ENCODE measurements around the gene XIRP2. TPM values are rescaled to one million over a fixed set of nuclear protein-coding genes. Genes with fewer than 3 reads are reported as not detected.

The XIRP2 gene
- total and polyA plus RNA-seq, 2 of the 8 experiments (the other 6 are each of a cell fraction or from before 2014, with no cell fraction given): 0.11 TPM; not detected in 1

DNA sequence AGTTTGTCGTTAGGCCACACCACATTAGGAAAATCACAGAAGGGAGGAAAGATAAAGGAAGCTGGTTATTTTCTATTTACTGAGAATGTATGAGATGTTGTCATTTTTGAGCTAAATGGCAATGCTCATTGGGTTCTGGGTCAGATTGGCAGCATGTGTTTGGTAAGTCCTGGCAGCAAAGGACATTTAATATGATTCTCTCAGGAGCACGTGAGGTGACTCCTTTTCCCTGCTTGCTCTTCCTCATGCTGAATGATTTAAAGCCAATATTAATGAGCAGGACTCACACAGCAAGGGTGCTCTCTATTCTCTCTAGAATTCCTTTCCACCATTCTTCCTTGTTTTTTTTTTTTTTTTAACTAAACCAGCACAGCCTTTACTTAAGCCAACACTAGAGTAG is 298.2 kb downstream of the XIRP2 start:
- Histone ChIP-seq H3K56ac (replicated peaks; ENCODE audit: insufficient read length, low read depth, low read length) (no peak overlapping the region), H2AFZ (ENCODE audit: low read length) (no peak overlapping the region), H3K4me1 (replicated peaks in 1 of 4; ENCODE audit: control insufficient read depth in 3 of 4, insufficient read depth in 4 of 4, low read length in 3 of 4) (peaks cover 0 to 2% (median 0%) of the 10 kb centered on the region in 4 experiments; a peak in 2 of 7 replicates), H2BK12ac (ENCODE audit: low read depth, low read length) (no peak overlapping the region), H3K9ac (replicated peaks in 1 of 4; ENCODE audit: extremely low read depth in 1 of 4, low read depth in 3 of 4, low read length in 3 of 4) (no peak overlapping the region; a peak in 1 of 7 replicates), H3K79me2 (ENCODE audit: control insufficient read depth in 1 of 2, insufficient read depth in 2 of 2, low read length in 2 of 2) (no peaks in the 10 kb centered on the region), H2BK20ac (ENCODE audit: low read length) (no peak overlapping the region), H3K18ac (ENCODE audit: extremely low read depth, low read length) (no peak overlapping the region), H3K36me3 (ENCODE audit: control insufficient read depth in 2 of 4, insufficient read depth in 4 of 4, low read length in 3 of 4) (no peaks in the 10 kb centered on the region), H2BK5ac (ENCODE audit: low read depth, low read length) (no peak overlapping the region), H2BK15ac (ENCODE audit: low read length) (no peak overlapping the region), H3K4ac (replicated peaks; ENCODE audit: insufficient read length, low read depth, low read length) (no peak overlapping the region), H3K14ac (ENCODE audit: insufficient read length) (no peak overlapping the region), H4K91ac (replicated peaks; ENCODE audit: insufficient read length, low read length) (no peak overlapping the region), H4K20me1 (replicated peaks in 1 of 2; ENCODE audit: control insufficient read depth in 1 of 2, insufficient read depth in 2 of 2, low read length in 2 of 2) (no peaks in the 10 kb centered on the region), H2AK5ac (ENCODE audit: low read depth, low read length) (no peak overlapping the region), H3K79me1 (ENCODE audit: low read depth, low read length) (no peaks in the 10 kb centered on the region), H3K23me2 (ENCODE audit: low read depth, low read length) (no peaks in the 10 kb centered on the region), H2BK120ac (replicated peaks; ENCODE audit: low read depth, low read length) (no peak overlapping the region), H3K4me3 (ENCODE audit: extremely low read depth in 1 of 4, insufficient read depth in 2 of 4, low read depth in 3 of 4, low read length in 4 of 4) (no peak overlapping the region), H3K9me3 (ENCODE audit: insufficient read depth in 2 of 2, low read depth in 1 of 2, low read length in 1 of 2) (no peaks in the 10 kb centered on the region), H3K27me3 (replicated peaks in 1 of 4; ENCODE audit: control insufficient read depth in 3 of 4, extremely low read depth in 1 of 4, insufficient read depth in 3 of 4, low read length in 3 of 4) (no peaks in the 10 kb centered on the region), H3K27ac (ENCODE audit: low read depth, low read length) (no peak overlapping the region), H4K8ac (ENCODE audit: extremely low read depth, insufficient read depth, low read length) (no peak overlapping the region), H4K5ac (ENCODE audit: insufficient read length, low read depth, low read length) (no peak overlapping the region), H3K4me2 (ENCODE audit: insufficient read depth in 1 of 2, low read depth in 2 of 2, low read length in 2 of 2) (no peak overlapping the region), H3K23ac (ENCODE audit: insufficient read length) (no peak overlapping the region)
- FAIRE-seq (no peak), DNase-seq (ENCODE audit: low read depth in 1 of 2, low spot score in 2 of 2) (no peak)
- POLR2A ChIA-PET (ENCODE audit: partially characterized antibody): no interaction called here
- CTCF ChIA-PET (ENCODE audit: partially characterized antibody): no interaction called here
- 75% methylated on average over 2 of the region's 2 CpGs; no CpG with 5 or more reads in 1 of the 2 experiments for WGBS, 2 experiments (ENCODE audit: extremely low coverage in 1 of 2, insufficient coverage in 1 of 2, insufficient read length in 1 of 2, insufficient replicate concordance in 2 of 2, low coverage in 1 of 2, low lambda C conversion rate in 2 of 2, missing lambda C conversion rate in 1 of 2)
- TF ChIP-seq EP300 (IDR thresholded peaks at IDR 0.05; ENCODE audit: borderline replicate concordance in 1 of 2, low read depth in 2 of 2, low read length in 2 of 2) (no peak), FOSL1 (IDR thresholded peaks at IDR 0.05; ENCODE audit: insufficient read depth, low read depth, low read length) (no peak), GTF2F1 (IDR thresholded peaks at IDR 0.05; ENCODE audit: borderline replicate concordance, low read depth, low read length) (no peak), BCL11A (IDR thresholded peaks at IDR 0.05; ENCODE audit: low read depth in 2 of 2, low read length in 2 of 2) (no peak), KDM5A (IDR thresholded peaks at IDR 0.05; ENCODE audit: low read length) (no peak), BACH1 (IDR thresholded peaks at IDR 0.05; ENCODE audit: low read length) (no peak), RXRA (IDR thresholded peaks at IDR 0.05; ENCODE audit: insufficient read depth, low read depth, low read length) (no peak), SIN3A (conservative IDR thresholded peaks at IDR 0.05 in 1 of 2, IDR thresholded peaks at IDR 0.05 in 1 of 2; ENCODE audit: low read depth in 1 of 2, low read length in 2 of 2) (no peak), RBBP5 (IDR thresholded peaks at IDR 0.05; ENCODE audit: borderline replicate concordance, low read depth, low read length) (no peak), ASH2L (IDR thresholded peaks at IDR 0.05; ENCODE audit: low read length) (no peak)
- TF ChIP-seq, protein P1, sequence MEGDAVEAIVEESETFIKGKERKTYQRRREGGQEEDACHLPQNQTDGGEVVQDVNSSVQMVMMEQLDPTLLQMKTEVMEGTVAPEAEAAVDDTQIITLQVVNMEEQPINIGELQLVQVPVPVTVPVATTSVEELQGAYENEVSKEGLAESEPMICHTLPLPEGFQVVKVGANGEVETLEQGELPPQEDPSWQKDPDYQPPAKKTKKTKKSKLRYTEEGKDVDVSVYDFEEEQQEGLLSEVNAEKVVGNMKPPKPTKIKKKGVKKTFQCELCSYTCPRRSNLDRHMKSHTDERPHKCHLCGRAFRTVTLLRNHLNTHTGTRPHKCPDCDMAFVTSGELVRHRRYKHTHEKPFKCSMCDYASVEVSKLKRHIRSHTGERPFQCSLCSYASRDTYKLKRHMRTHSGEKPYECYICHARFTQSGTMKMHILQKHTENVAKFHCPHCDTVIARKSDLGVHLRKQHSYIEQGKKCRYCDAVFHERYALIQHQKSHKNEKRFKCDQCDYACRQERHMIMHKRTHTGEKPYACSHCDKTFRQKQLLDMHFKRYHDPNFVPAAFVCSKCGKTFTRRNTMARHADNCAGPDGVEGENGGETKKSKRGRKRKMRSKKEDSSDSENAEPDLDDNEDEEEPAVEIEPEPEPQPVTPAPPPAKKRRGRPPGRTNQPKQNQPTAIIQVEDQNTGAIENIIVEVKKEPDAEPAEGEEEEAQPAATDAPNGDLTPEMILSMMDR (IDR thresholded peaks at IDR 0.05; ENCODE audit: control extremely low read depth in 1 of 3, insufficient read depth in 1 of 3, low read depth in 1 of 3, low read length in 3 of 3): no peak

Data from H1 (cell line).